Prostate gland (tissue), 2 donors: ENCODE data around the gene BABAM2. TPM values are rescaled to one million over a fixed set of nuclear protein-coding genes. Genes with fewer than 3 reads are reported as not detected.

ENCODE experiments used
- DNase-seq: peaks from one replicate; pipeline ENCODE4 v3.0.0-alpha.2; 2019; ENCODE audit warnings: low spot score
- H3K27ac ChIP-seq, 2 donors: fragments of 200-600 bp; sonication (generic); 2 replicates each; pipeline ENCODE4 v1.5.1; 2017 to 2019
- H3K27me3 ChIP-seq: fragments of 200-600 bp; sonication (generic); replicated peaks from 2 replicates; pipeline ENCODE4 v1.5.1; 2019; ENCODE audit not compliant: insufficient read depth
- H3K36me3 ChIP-seq, 2 donors: fragments of 200-600 bp; sonication (generic); 1 replicate in 1 of 2; 2 replicates in 1 of 2; pipeline versions ENCODE4 v1.5.1 to v1.8.1; 2017 to 2019
- H3K4me1 ChIP-seq: fragments of 200-600 bp; sonication (generic); replicated peaks from 2 replicates; pipeline ENCODE4 v1.5.1; 2019
- H3K4me3 ChIP-seq, 2 donors: fragments of 200-600 bp; sonication (generic); 2 replicates each; pipeline ENCODE4 v1.5.1; 2017 to 2019
- H3K9me3 ChIP-seq: fragments of 200-600 bp; sonication (generic); 2 replicates; pipeline ENCODE4 v1.5.1; 2017
- POLR2A ChIP-seq: fragments of 450-650 bp; IDR thresholded peaks from one replicate; pipeline ENCODE4 v1.6.1; 2016; ENCODE audit warnings: antibody characterized with exemption, mild to moderate bottlenecking
- POLR2AphosphoS5 ChIP-seq: sonication (generic); formaldehyde crosslinking; IDR thresholded peaks from one replicate; pipeline ENCODE4 v1.6.1; 2017; ENCODE audit warnings: antibody characterized with exemption
- WGBS: methylation state at CpG from one replicate; pipeline ENCODE4 v1.1.5; 2018; 5-methylcytosine and 5-hydroxymethylcytosine counted together
- intact Hi-C: fragments of 100-400 bp; cut with DNase I; formaldehyde crosslinking; loops from one replicate; pipeline ENCODE4 v1.14.2; 2022
- total RNA-seq, 2 donors: library from RNA; depleted of rRNA; stranded (reverse); fragments of >200 nt; gene quantifications; one replicate each; pipeline ENCODE4 v1.1.0, GENCODE V29; 2016
- TF ChIP-seq, protein P1 (sequence below), 4 experiments: fragments of 200-600 bp in 2 of 4; fragments of 450-650 bp in 2 of 4; sonication (generic) in 2 of 4; IDR thresholded peaks; 1 replicate in 3 of 4; 2 replicates in 1 of 4; pipeline ENCODE4 v1.5.1; 2016 to 2019; ENCODE audit warnings: antibody characterized with exemption in 4 of 4, mild to moderate bottlenecking in 2 of 4, moderate library complexity in 2 of 4

Gene BABAM2
- total RNA-seq, 2 donors from 2014 or later: 35.8 to 37.3 TPM

DNA sequence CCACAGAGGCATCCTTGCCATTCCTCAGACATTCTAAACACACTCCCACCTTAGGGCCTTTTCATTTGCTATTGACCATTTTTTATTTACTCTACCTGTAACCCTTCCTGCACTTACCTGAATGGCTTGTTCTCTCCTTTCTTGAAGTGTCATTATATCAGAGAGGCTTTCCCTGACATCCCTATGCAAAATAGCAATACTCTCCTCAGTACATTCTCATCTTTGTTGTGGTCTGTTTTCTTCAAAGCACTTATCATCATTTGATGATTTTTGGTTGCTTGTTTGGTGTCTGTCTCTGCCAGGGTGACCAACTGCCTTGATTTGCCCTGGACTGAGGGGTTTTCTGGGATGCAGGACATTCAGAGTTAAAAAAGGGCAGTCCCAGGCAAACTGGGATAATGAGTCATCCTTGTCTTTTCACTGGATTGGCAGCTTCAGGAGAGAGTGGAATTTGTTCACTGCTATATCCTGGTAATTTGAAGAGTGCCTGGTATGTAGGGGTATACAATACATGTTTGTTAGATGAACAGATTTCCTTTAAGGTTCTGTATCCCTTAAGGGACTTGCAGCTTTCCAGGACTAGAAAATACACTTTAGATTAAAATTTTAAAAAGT is 102.4 kb downstream of the BABAM2 start:
- Histone ChIP-seq H3K4me3 (no peak overlapping the region), H3K27me3 (no peaks in the 10 kb centered on the region), H3K9me3 (no peaks in the 10 kb centered on the region), H3K27ac (no peak overlapping the region), H3K36me3 (no peaks in the 10 kb centered on the region), H3K4me1 (no peaks in the 10 kb centered on the region)
- intact Hi-C loops: no loop called here
- DNase-seq: no peak
- TF ChIP-seq POLR2AphosphoS5: no peak
- TF ChIP-seq POLR2A: no peak
- TF ChIP-seq, protein P1, sequence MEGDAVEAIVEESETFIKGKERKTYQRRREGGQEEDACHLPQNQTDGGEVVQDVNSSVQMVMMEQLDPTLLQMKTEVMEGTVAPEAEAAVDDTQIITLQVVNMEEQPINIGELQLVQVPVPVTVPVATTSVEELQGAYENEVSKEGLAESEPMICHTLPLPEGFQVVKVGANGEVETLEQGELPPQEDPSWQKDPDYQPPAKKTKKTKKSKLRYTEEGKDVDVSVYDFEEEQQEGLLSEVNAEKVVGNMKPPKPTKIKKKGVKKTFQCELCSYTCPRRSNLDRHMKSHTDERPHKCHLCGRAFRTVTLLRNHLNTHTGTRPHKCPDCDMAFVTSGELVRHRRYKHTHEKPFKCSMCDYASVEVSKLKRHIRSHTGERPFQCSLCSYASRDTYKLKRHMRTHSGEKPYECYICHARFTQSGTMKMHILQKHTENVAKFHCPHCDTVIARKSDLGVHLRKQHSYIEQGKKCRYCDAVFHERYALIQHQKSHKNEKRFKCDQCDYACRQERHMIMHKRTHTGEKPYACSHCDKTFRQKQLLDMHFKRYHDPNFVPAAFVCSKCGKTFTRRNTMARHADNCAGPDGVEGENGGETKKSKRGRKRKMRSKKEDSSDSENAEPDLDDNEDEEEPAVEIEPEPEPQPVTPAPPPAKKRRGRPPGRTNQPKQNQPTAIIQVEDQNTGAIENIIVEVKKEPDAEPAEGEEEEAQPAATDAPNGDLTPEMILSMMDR (IDR thresholded peaks at IDR 0.05): no peak

DNA sequence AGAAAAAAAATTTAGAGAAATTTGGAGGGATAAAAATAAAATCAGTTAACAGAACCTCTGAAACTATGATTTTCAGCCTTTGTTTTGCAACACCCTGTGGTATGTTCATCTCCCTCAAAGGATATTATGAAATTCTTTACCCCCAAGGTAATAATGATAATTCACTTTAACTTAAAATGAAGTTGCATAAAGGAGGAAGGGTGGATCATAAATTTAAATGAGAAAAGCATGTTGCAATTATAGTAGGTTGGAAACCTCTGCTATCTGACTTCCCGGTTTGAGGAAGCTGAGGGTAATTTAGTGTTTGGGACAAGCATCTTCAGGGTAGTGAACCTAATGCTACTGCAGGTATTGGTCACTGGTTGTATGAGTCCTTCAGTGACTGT is 102.9 kb downstream of the BABAM2 start:
- intact Hi-C loops: no loop called here
- no peak overlapping the region for H3K4me3 ChIP-seq
- H3K9me3 ChIP-seq: no peaks in the 10 kb centered on the region
- no peaks in the 10 kb centered on the region for H3K27me3 ChIP-seq
- no peak for DNase-seq
- TF ChIP-seq POLR2A: no peak
- no peak for TF ChIP-seq POLR2AphosphoS5
- TF ChIP-seq, protein P1 (IDR thresholded peaks at IDR 0.05): no peak
- H3K27ac ChIP-seq: no peak overlapping the region
- 83% methylated on average over 1 of the region's 1 CpG for WGBS
- no peaks in the 10 kb centered on the region for H3K36me3 ChIP-seq
- H3K4me1 ChIP-seq: no peaks in the 10 kb centered on the region

DNA sequence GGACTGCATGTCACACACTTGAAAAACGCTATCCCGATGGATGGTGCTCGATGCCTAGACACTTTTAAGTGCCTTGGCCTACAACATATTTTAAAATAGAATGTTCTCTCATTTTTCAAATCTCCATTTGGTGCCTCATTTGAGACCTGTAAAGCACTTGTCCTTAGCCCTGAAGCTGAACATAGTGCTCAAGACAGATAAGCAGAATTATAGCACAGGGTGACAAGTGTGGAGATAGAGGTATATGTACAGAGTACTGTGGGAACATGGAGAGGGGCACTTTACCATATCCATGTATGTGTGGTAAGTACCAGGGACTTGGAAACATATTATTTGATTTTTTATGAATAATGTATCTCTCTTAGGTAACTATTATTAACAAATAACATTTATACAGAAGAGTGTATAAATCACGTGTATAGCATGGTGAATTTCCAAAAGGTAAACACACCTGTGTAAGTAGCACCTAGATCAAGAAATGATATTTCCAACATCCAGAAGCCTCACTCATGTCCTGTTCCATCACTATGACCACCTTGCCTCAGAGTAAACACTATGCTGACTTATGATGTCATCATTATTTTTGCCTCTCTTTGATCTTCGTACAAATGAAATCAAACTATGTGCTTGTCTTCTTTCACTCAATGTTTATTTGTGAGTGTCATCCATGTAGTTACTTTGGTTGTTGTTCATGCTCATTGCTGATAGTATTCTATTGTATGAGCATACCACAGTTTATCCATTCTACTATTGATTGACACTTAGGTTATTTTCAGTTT is 103.6 kb downstream of the BABAM2 start:
- H3K27me3 ChIP-seq: no peaks in the 10 kb centered on the region
- H3K27ac ChIP-seq: no peak overlapping the region
- WGBS: 91% methylated on average over 5 of the region's 5 CpGs
- intact Hi-C loops: no loop called here
- H3K36me3 ChIP-seq: no peaks in the 10 kb centered on the region
- H3K4me1 ChIP-seq: no peaks in the 10 kb centered on the region
- DNase-seq: no peak
- no peak for TF ChIP-seq POLR2AphosphoS5
- TF ChIP-seq POLR2A: no peak
- TF ChIP-seq, protein P1 (IDR thresholded peaks at IDR 0.05): no peak
- H3K4me3 ChIP-seq: no peak overlapping the region
- H3K9me3 ChIP-seq: no peaks in the 10 kb centered on the region

DNA sequence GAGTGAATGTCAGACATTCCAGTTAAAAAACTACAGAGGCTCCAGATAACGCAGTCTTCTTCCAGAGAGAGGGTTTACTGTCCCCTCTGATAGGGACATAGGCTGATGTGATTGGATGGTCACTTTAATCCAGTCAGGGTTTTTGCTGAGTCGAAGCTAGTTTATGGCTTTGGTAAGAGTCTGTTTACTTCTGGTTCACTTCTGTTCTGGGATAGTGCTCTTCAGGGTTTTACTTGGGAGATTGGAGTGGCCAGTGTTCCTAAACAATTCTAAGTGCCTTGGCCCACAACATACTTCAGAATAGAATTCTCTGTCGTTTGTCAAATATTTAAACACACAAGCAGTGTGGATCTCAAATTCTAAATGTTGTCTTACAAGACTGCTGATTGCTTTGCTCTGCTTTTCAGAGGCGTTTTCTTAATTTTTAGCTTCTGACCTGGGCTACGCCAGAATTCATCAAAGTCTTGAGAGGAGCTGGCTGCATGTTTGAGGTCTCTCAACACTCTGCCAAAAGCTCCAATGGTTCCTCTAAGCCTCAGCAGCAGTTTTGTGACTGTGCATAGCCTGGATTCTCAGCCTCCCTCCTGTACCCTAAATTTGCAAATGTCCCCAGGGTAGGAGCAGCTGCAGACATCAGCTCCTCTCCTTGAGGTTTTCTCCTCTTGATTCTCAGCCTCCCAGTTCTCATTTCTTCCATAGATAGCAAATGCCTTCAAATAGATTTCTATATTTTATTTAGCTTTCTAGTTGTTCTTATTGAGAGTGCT is 105.8 kb downstream of the BABAM2 start:
- intact Hi-C loops: no loop called here
- Histone ChIP-seq H3K9me3 (no peaks in the 10 kb centered on the region), H3K27ac (no peak overlapping the region), H3K27me3 (no peaks in the 10 kb centered on the region), H3K36me3 (no peaks in the 10 kb centered on the region), H3K4me1 (no peaks in the 10 kb centered on the region), H3K4me3 (no peak overlapping the region)
- no peak for TF ChIP-seq POLR2AphosphoS5
- TF ChIP-seq POLR2A: no peak
- TF ChIP-seq, protein P1 (IDR thresholded peaks at IDR 0.05): no peak
- 83% methylated on average over 5 of the region's 5 CpGs for WGBS
- no peak for DNase-seq
